Activated CD4-positive, alpha-beta T cell treated with anti-CD3 and anti-CD28 coated beads for 1 hour (primary cell): ENCODE data around the gene FMN2.
"Not testable (repeated sequence)": the region's sequence is repeated elsewhere in the genome, so short reads cannot be mapped to it uniquely, and the experiment has no call there.

Experiments
- DNase-seq: peaks from one replicate; pipeline ENCODE4 v3.0.0-alpha.2; 2020

The FMN2 gene

GRCh38 chr1:240145120-240145519, 53.4 kb downstream of the FMN2 start:
- DNase-seq = no peak

- no peak for DNase-seq
These were observed 56.6 kb downstream of the FMN2 start for GRCh38 chr1:240148333-240148732.

GRCh38 chr1:240149484-240150094, 57.9 kb downstream of the FMN2 start:
- DNase-seq = no peak

GRCh38 chr1:240151136-240151735, 59.6 kb downstream of the FMN2 start:
- DNase-seq = no peak

- no peak for DNase-seq
These were observed 61.1 kb downstream of the FMN2 start for GRCh38 chr1:240152611-240153297.

- no peak for DNase-seq
These were observed 63.9 kb downstream of the FMN2 start for GRCh38 chr1:240155605-240156004.

- no peak for DNase-seq
These were observed 73.1 kb downstream of the FMN2 start for GRCh38 chr1:240164742-240165141.

GRCh38 chr1:240169188-240169587, 77.5 kb downstream of the FMN2 start:
- DNase-seq = no peak

GRCh38 chr1:240170266-240170665, 78.6 kb downstream of the FMN2 start:
- DNase-seq = no peak

- DNase-seq = no peak
These were observed 79.1 kb downstream of the FMN2 start for GRCh38 chr1:240170806-240171205.

- no peak for DNase-seq
These were observed 80.2 kb downstream of the FMN2 start for GRCh38 chr1:240171907-240172306.

GRCh38 chr1:240173836-240174235, 82.2 kb downstream of the FMN2 start:
- DNase-seq = no peak

GRCh38 chr1:240174734-240175133, 83.1 kb downstream of the FMN2 start:
- no peak for DNase-seq

GRCh38 chr1:240178366-240178765, 86.7 kb downstream of the FMN2 start:
- no peak for DNase-seq

- not testable (repeated sequence) for DNase-seq
These were observed 93.0 kb downstream of the FMN2 start for GRCh38 chr1:240184682-240185081.

GRCh38 chr1:240188139-240188538, 96.5 kb downstream of the FMN2 start:
- DNase-seq = no peak

GRCh38 chr1:240189386-240189989, 97.8 kb downstream of the FMN2 start:
- DNase-seq = no peak

- DNase-seq = no peak
These were observed 99.3 kb downstream of the FMN2 start for GRCh38 chr1:240190881-240191401.

- no peak for DNase-seq
These were observed 101.2 kb downstream of the FMN2 start for GRCh38 chr1:240192851-240193250.

- DNase-seq = no peak
These were observed 102.0 kb downstream of the FMN2 start for GRCh38 chr1:240193679-240194078.

GRCh38 chr1:240194120-240194519, 102.4 kb downstream of the FMN2 start:
- DNase-seq = no peak

GRCh38 chr1:240198376-240198775, 106.7 kb downstream of the FMN2 start:
- no peak for DNase-seq

- DNase-seq = no peak
These were observed 108.3 kb downstream of the FMN2 start for GRCh38 chr1:240199758-240200645.
